GM19463 (cell line): ENCODE results near the gene CEACAM19.

Source experiments
- ATAC-seq: cut with Tn5 transposase; IDR thresholded peaks from one replicate; pipeline ENCODE4 v1.9.1; 2021; ENCODE audit warnings: mild to moderate bottlenecking, moderate library complexity; ENCODE audit not compliant: unreplicated experiment

The CEACAM19 gene

DNA sequence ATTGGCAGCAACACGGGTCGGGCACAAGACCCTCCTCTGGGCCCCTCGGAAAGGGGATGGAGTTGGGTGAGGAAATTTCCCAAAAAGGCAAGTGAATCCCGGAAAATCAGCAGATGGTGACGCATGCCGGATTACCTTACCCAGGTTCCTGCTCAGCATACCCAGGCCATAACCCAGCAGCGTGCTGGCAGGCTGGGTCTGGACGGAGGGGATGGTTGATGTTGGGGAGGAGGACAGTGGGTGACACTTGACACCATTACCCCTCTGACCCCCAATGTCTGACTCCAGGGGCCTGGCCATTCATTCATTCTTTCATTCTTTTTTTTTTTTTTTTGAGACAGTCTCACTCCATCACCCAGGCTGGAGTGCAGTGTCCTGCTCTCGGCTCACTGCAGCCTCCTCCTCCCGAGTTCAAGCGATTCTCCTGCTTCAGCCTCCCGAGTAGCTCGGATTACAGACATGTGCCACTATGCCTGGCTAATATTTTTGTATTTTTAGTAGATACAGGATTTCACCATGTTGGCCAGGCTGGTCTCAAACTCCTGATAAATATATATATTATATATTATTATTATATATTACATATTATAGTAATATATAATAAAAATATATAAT, 26.8 kb upstream of the CEACAM19 start:
- ATAC-seq = no peak

DNA sequence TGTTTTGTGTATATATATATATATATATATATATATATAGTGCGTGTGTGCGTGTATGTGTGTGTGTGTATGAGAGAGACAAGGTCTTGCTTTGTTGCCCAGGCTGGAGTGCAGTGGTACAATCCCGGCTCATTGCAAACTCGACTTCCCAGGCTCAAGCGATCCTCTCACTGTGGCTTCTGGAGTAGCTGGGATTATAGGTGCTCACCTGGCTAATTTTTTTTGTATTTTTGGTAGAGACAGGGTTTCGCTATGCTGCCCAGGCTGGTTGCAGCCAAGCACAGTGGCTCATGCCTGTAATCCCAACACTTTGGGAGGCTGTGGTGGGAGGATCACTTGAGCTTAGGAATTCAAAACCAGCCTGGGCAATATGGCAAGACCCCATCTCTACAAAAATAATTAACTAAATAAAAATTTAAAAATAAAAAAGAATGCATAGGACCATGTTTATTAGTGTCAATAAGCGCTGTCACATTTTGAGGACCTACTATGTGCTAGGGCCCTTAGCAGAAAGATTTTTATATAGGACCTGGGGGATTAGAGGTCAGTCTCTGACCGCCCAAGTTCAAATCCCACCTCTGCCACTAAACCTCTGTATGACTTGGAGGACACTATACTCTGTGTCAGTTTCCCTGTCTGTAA, 25.8 kb upstream of the CEACAM19 start:
- ATAC-seq = no peak

DNA sequence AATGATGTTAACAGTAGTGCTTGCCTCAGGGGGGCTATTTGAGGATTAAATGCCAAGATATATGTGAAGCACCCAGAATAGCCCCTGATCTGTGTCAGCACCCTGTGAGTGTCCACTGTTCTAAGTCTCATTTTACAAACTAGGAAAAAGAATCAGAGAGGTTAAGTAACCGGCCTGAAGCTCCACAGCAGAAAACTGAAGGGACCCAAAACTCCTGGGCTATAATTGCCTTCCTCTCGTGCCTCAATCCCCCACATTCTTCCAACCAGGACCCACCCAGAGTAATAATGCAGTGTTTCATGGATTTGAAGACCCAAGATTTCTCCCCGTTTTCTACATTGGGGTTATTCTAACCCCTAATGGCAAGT, 25.2 kb upstream of the CEACAM19 start:
- ATAC-seq = no peak

DNA sequence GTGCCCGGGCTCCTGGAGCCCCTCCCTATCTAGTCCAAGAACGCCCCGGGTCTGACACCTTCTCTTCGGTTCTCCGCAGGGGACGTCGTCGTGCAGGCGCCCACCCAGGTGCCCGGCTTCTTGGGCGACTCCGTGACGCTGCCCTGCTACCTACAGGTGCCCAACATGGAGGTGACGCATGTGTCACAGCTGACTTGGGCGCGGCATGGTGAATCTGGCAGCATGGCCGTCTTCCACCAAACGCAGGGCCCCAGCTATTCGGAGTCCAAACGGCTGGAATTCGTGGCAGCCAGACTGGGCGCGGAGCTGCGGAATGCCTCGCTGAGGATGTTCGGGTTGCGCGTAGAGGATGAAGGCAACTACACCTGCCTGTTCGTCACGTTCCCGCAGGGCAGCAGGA, 24.1 kb upstream of the CEACAM19 start:
- no peak for ATAC-seq

DNA sequence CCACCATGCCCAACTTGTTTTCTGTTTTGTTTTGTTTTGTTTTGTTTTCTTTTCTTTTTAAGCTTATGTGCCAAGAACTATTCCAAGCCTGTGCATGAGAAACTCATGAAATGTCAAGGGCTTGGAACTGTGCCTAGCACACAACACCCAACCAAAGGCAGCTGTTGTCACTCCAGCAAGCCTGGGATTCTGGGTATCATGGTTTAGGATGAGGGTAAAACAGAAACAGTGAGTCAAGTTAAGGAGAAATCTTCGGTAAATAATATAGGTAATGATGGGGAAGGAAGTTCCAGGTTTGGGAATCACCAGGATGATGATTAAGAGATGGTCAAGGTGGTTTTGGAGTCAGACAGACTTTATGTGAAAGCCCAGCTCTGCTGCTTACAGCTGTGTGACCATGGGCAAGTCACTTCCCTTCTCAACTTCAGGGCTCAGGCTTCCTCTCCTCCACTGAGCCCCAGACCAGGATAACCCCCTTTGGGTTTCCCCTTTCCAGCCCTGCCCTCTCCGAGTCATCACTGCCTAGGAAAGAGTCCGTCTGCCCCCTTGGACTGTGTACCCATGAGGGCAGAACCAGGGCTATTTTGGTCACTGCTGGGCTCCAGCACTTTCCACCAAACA, 22.5 kb upstream of the CEACAM19 start:
- ATAC-seq = no peak

DNA sequence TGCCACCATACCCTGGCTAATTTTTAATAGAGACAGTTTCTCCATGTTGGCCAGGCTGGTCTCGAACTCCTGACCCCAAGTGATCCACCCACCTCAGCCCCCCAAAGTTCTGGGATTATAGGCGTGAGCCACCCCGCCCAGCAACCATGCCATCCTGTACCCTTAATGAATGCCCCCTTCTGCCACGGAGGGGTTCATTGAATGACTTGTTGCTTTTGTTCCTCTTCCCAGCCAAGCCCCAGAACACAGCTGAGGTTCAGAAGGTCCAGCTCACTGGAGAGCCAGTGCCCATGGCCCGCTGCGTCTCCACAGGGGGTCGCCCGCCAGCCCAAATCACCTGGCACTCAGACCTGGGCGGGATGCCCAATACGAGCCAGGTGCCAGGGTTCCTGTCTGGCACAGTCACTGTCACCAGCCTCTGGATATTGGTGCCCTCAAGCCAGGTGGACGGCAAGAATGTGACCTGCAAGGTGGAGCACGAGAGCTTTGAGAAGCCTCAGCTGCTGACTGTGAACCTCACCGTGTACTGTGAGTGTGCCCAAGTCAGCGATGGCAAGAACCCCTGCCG, 21.6 kb upstream of the CEACAM19 start:
- ATAC-seq = no peak

DNA sequence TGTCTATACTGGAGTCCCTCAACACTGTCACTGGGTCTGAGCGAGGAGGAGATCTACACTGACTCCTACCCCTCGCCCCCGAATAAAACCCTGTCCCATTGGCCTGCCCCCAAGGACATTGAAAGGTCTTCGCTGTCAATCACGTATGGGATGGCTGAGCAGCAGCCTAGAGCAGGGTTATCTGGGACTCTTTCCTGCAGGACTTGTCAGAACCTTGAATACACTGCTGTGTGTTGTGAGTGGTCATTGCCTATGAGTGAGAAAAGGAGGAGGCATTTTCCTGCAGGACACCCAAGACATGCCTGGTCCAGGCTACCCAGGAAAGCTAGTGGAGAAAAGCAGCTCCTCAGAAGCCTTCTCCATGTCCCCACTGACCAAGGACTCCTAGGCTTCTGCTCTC, 17.9 kb upstream of the CEACAM19 start:
- ATAC-seq = no peak

DNA sequence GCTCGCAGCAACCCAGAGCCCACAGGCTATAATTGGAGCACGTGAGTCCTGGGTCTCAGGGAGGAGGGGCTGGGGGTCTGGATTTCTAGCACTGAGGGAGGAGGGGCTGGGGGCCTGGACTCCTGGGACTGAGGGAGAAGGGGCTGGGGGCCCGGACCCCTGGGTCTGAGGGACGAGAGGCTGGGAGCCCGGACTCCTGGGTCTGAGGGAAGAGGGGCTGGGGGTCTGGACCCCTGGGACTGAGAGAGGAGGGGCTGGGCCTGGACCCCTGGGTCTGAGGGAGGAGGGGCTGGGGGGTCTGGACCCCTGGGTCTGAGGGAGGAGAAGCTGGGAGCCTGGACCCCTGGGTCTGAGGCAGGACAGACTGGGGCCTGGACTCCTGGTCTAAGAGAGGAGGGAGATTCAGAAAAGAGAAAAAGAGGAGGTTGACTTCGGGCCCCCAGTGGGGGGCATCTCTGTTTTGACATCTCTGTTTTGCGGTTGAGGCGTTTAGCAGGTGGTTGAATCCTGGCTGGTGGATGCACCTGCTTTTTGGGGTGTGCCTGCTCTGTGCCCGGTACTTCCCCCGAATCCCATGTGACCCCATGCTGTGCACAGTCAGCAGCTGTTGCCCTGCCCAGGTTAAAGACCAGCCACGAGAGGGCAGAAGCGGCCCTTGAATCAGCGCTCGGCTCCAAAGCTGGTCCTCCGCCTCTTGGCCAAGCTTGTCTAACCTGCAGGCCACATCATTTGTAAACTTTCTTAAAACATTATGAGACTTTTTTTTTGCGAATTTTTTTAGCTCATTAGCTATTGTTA, 17.1 kb upstream of the CEACAM19 start:
- ATAC-seq = peak; percentile 74

DNA sequence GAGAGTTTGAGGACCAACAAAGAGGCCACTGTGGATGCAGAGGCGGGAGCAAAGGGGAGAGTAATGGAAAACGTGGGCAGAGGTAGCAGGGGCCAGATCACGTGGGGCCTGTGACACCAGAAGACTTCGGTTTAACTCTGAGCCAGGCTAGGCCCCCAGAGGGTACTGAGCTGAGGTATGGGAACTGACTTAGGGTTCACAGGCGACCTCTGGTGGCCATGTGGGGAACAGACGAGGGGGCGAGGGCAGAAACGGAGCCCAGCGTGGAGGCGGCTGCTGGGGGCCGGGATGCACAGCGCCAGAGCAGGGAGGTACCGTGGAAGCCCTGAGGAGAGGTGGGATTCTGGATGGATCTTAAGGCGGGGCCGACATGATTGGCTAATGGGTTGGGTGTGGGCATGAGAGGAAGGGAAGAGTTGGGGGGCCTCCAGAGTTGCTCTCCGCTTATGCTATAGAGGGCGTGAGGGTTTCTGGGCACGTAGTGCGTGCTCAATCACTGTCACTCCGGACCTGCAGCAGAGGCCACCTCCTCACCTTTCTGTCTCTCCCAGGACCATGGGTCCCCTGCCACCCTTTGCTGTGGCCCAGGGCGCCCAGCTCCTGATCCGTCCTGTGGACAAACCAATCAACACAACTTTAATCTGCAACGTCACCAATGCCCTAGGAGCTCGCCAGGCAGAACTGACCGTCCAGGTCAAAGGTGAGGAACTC, 13.9 kb upstream of the CEACAM19 start:
- no peak for ATAC-seq

DNA sequence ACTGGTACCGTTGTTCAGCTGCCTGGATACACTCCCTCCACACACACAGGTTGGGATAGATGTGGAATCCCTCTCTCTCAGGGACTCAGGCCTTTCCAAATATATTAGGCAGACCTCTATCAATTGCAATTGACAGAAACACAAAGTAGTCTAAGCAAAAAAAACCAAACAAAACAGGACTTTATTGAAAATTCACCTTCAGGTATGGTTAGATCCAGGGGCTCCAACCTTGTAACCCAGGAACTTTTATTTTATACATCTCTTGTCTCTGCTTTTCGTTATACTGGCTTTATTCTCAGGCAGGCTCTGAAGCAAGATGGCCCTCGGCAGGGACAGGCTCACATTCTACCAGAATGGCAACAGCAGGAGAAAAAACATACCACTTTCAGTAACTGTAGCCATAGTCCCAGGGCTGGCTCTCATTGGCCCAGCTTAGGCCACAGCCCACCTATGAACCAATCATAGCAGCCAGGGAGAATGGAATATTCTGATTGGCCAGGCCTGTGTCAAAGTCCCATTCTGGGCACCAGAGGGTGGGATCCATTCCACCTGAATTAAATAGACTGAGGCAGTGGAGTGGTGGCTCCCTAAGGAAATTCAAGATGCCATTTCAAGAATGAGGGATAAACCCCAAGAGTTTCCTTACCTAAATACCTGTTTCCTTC, 13.1 kb upstream of the CEACAM19 start:
- no peak for ATAC-seq

DNA sequence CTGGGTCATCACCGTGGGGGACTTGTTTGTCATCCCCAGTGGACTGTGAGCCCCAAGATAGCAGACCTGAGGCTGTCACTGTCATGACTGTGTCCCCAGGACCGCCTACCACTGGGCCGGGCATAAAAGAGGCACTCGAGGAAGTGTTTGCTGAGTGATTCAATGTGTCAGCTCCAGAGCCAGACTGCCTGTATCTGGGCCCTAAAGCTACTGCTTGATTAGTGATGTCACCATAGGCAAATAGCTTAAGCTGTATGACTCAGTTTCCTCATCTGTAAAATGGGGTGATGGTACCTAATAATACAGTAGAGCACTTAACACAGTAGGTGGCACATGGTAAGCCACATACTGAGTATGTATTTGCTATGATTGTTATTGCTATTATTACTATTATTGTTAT, 11.2 kb upstream of the CEACAM19 start:
- ATAC-seq = no peak

DNA sequence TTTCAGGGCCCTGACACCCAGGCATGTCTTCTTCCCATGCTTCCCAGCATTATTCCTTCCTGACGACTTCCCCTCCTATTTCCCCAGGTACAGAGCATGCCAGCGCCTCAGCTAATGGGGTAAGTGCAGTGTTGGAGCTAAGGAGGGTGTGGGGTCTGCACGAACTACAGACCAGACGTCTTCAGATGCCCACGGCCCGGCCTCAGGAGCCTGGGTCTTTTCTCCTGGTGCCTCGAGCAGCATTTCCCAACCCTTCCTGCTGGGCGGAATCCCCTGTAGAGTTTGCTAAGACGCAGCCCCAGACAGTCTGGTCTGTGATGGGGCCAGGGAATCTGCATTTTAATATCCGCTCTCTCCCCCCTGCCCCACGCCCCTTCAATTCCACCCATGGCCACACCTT, 10.1 kb upstream of the CEACAM19 start:
- no peak for ATAC-seq

DNA sequence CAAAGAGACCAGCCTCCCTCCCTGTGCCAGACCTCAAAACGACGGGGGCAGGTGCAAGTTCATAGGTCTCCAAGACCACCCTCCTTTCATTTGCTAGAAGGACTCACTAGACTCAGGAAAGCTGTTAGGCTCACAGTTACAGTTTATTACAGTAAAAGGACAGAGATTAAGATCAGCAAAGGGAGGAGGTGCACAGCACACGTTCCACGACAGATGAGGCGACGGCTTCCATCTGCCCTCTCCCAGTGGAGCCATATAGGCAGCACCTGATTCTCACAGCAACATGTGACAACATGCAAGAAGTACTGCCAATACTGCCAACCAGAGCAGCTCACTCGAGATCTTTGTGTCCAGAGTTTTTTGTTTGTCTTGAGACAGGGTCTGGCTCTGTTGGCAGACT, 9.4 kb upstream of the CEACAM19 start:
- ATAC-seq = no peak

DNA sequence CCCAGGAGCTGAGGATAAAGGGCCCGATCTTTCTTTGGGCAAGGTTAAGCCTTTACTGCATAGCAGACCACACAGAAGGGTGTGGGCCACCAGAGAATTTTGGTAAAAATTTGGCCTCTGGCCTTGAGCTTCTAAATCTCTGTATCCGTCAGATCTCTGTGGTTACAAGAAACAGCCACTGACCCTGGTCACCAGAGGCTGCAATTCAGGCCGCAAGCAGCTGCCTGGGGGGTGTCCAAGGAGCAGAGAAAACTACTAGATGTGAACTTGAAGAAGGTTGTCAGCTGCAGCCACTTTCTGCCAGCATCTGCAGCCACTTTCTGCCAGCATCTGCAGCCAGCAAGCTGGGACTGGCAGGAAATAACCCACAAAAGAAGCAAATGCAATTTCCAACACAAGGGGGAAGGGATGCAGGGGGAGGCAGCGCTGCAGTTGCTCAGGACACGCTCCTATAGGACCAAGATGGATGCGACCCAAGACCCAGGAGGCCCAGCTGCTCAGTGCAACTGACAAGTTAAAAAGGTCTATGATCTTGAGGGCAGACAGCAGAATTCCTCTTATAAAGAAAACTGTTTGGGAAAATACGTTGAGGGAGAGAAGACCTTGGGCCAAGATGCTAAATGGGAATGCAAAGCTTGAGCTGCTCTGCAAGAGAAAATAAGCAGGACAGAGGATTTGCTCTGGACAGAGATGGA, 8.4 kb upstream of the CEACAM19 start:
- ATAC-seq = no peak

DNA sequence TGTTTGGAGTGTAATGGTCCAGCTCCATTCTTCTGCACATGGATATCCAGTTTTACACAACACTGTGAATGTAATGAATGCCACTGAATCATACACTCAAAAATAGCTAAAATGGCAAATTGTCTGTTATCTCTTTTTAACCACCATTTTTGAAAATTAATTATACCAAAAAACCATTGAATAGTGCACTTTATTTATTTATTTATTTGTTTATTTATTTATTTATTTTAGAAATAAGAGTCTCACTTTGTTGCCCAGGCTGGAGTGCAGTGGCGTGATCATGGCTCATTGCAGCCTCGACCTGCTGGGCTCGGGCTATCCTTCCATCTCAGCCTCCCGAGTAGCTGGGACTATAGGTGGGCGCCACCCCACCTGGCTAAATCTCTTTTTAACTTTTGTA, 7.3 kb upstream of the CEACAM19 start:
- ATAC-seq = no peak

DNA sequence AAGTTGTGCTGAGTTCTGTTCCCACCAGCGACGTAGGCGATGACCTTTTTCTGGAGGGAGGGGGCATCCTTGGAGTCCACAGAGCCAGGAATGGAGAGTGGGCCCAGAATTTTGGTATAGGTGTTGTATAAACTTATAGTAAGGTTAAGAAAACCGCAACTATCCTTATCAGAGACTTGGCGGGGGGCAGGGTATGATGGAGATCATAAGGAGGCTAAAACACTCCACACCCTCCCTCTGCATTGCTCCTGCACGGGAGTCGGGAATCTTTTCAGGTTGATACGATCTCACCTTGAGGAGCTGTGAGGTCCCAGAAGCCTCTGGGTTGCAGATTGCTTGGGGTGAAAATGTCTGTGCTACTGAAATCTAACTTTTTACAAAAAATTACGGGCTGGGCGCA, 6.3 kb upstream of the CEACAM19 start:
- ATAC-seq = no peak

DNA sequence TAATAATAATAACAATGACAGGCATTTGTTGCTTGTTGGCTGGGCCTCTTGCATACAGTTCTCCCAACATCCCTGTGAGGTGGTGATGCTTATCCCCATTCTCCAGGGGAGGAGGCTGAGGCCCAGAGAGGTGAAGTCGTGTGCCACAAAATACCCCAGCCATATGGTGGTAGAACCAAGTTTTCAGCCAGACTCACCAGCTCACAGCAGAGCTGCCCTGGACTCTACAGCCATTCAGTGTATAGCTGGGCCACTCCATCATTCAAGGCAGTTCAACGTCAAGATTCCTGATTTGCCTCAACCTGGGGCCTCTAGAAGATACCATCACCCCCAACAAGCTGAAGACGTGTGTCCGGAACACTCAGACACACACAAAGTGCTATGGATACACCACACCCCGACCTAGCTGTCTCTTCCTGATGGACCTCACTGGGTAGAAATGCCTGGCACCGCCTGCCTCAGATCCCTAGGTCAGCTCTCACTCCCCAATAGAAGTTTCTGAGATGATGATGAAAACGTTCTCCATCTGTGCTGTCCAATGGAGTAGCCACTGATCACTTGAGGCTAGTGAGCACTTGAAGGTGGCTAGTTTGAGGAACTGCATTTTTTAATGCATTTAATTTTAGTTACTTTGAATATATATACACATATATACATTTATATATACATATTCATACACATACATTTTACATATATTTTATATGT, 4.3 kb upstream of the CEACAM19 start:
- ATAC-seq = no peak

DNA sequence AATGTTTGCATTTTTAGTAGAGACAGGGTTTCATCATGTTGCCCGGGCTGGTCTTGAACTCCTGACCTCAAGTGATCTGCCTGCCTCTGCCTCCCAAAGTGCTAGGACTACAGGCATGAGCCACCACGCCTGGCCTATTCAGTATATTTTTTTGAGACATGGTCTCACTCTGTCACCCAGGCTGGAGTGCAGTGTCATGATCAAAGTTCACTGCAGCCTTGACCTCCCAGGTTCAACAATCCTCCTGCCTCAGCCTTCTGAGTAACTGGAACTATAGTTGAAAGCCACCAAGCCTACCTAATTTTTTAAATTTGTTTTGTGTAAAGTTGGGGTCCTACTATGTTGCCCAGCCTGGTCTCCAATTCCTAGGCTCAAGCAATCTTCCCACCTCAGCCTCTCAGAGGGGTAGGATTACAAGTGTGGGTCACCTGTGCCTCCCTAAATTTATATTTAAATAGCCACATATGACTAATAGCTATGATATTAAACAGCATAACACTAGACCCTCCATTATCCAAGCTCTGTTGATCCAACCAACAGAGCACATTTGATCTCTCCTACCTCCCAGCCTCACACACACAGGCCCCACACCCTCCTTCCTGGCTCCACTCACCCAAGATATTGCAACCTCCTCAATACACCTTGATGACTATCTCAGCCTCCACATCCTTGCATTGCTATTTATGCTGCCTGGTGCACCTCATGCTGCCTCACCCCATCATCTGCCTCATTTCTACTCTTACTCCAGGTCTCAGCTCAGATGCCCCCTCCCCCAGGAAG, 2.1 kb upstream of the CEACAM19 start:
- no peak for ATAC-seq
